GM18907 (cell line): Measurements from ENCODE around the gene ZNF446.

Experiments used
- ATAC-seq: cut with Tn5 transposase; IDR thresholded peaks from one replicate; pipeline ENCODE4 v1.9.1; 2021; ENCODE audit warnings: mild to moderate bottlenecking, moderate library complexity; ENCODE audit not compliant: unreplicated experiment

ZNF446 gene

GRCh38 chr19:58520257-58520599 lies 44.1 kb downstream of the ZNF446 start:
- no peak for ATAC-seq

- no peak for ATAC-seq
These were observed 45.5 kb downstream of the ZNF446 start for GRCh38 chr19:58521651-58522050.

GRCh38 chr19:58522709-58523108 lies 46.6 kb downstream of the ZNF446 start:
- ATAC-seq: no peak

GRCh38 chr19:58529405-58529804 lies 53.3 kb downstream of the ZNF446 start:
- ATAC-seq: no peak
